Kidney capillary endothelial cell (primary cell): Measurements from ENCODE around the gene CA12.

ENCODE experiments used
- DNase-seq: peaks from one replicate; pipeline ENCODE4 v3.0.0-alpha.2; 2018; ENCODE audit warnings: low spot score

Gene CA12

GRCh38 chr15:63401714-63402497 is 20.3 kb upstream of the CA12 start:
- DNase-seq, result no peak

- no peak for DNase-seq
Measured at GRCh38 chr15:63401078-63401477, 19.4 kb upstream of the CA12 start.

- DNase-seq, result no peak
Measured at GRCh38 chr15:63398456-63398855, 16.8 kb upstream of the CA12 start.

- no peak for DNase-seq
Measured at GRCh38 chr15:63396152-63396928, 14.7 kb upstream of the CA12 start.

- no peak for DNase-seq
Measured at GRCh38 chr15:63395730-63396151, 14.1 kb upstream of the CA12 start.

- no peak for DNase-seq
Measured at GRCh38 chr15:63392361-63393009, 10.8 kb upstream of the CA12 start.

GRCh38 chr15:63391669-63392360 is 10.2 kb upstream of the CA12 start:
- no peak for DNase-seq

GRCh38 chr15:63390689-63391088 is 9.0 kb upstream of the CA12 start:
- DNase-seq, result no peak

- DNase-seq, result no peak
Measured at GRCh38 chr15:63389902-63390670, 8.4 kb upstream of the CA12 start.

- no peak for DNase-seq
Measured at GRCh38 chr15:63388511-63388910, 6.9 kb upstream of the CA12 start.

- no peak for DNase-seq
Measured at GRCh38 chr15:63387748-63388493, 6.3 kb upstream of the CA12 start.

- no peak for DNase-seq
Measured at GRCh38 chr15:63385911-63386531, 4.4 kb upstream of the CA12 start.

GRCh38 chr15:63384906-63385305 is 3.3 kb upstream of the CA12 start:
- no peak for DNase-seq

- no peak for DNase-seq
Measured at GRCh38 chr15:63382966-63383710, 1.5 kb upstream of the CA12 start.

- no peak for DNase-seq
Measured at GRCh38 chr15:63380808-63381282, 801 bp downstream of the CA12 start.

GRCh38 chr15:63380151-63380807 is 1.4 kb downstream of the CA12 start:
- no peak for DNase-seq

- DNase-seq, result no peak
Measured at GRCh38 chr15:63379492-63380150, 2.0 kb downstream of the CA12 start.

GRCh38 chr15:63378946-63379345 is 2.7 kb downstream of the CA12 start:
- no peak for DNase-seq
